ENCODE results near the gene ZCCHC7. TPM values are rescaled to one million over a fixed set of nuclear protein-coding genes. Genes with fewer than 3 reads are reported as not detected.

ZCCHC7 gene
- total and polyA plus RNA-seq, 2 experiments from 2014 or later: 29.8 to 38.8 TPM

GRCh38 chr9:37342493-37342892 lies 222.1 kb downstream of the ZCCHC7 start:
- no peak for ATAC-seq
- no peak overlapping the region for H3K4me3 Mint-ChIP-seq
- no peaks in the 10 kb centered on the region for H3K36me3 Mint-ChIP-seq (ENCODE audit: low read depth)

More at GRCh38 chr9:37342493-37342892, 222.1 kb downstream of the ZCCHC7 start:
- H3K27ac Mint-ChIP-seq: no peak overlapping the region
- Histone ChIP-seq H3K79me2 (replicated peaks; ENCODE audit: insufficient read depth) (no peaks in the 10 kb centered on the region), H3K4me1 (ENCODE audit: insufficient read depth) (peaks cover 25% of the 10 kb centered on the region), H3K9me2 (ENCODE audit: insufficient read depth) (no peaks in the 10 kb centered on the region), H3K27me3 (ENCODE audit: insufficient read depth) (no peaks in the 10 kb centered on the region), H4K20me1 (replicated peaks; ENCODE audit: insufficient read depth) (peaks cover 4% of the 10 kb centered on the region; the same call in 1 of the 2 replicates), H2AFZ (no peak overlapping the region), H3K4me3 (no peak overlapping the region), H3K27ac (ENCODE audit: low read depth) (no peak overlapping the region), H3K36me3 (ENCODE audit: insufficient read depth) (no peaks in the 10 kb centered on the region), H3F3A (replicated peaks; ENCODE audit: low read depth) (no peaks in the 10 kb centered on the region), H3K4me2 (no peak overlapping the region)
- H3K4me1 Mint-ChIP-seq: peaks cover 16% of the 10 kb centered on the region
- no peaks in the 10 kb centered on the region for H3K9me3 Mint-ChIP-seq
- H3K27me3 Mint-ChIP-seq (ENCODE audit: insufficient read depth, low read depth, poor library complexity): no peaks in the 10 kb centered on the region
- TF ChIP-seq ZNF331 (CRISPR knock-in tag; IDR thresholded peaks at IDR 0.05; ENCODE audit: low read depth) (no peak), STAT1 (IDR thresholded peaks at IDR 0.05; ENCODE audit: unreplicated experiment) (no peak), POLR2AphosphoS5 (IDR thresholded peaks at IDR 0.05; ENCODE audit: low read depth) (no peak), NANOG (IDR thresholded peaks at IDR 0.05; ENCODE audit: borderline replicate concordance) (no peak), CTCF (conservative IDR thresholded peaks at IDR 0.05; ENCODE audit: low read depth in 2 of 2) (no peak), ZNF114 (CRISPR knock-in tag; IDR thresholded peaks at IDR 0.05) (no peak), ZNF462 (CRISPR knock-in tag; IDR thresholded peaks at IDR 0.05) (no peak), EZH2 (IDR thresholded peaks at IDR 0.05; ENCODE audit: low read depth, unreplicated experiment) (no peak), EZH2phosphoT487 (IDR thresholded peaks at IDR 0.05; ENCODE audit: unreplicated experiment) (no peak), CREB1 (CRISPR knock-in tag; IDR thresholded peaks at IDR 0.05; ENCODE audit: low read depth) (no peak), JUNB (IDR thresholded peaks at IDR 0.05; ENCODE audit: unreplicated experiment) (no peak)
- TF ChIP-seq, protein P1, sequence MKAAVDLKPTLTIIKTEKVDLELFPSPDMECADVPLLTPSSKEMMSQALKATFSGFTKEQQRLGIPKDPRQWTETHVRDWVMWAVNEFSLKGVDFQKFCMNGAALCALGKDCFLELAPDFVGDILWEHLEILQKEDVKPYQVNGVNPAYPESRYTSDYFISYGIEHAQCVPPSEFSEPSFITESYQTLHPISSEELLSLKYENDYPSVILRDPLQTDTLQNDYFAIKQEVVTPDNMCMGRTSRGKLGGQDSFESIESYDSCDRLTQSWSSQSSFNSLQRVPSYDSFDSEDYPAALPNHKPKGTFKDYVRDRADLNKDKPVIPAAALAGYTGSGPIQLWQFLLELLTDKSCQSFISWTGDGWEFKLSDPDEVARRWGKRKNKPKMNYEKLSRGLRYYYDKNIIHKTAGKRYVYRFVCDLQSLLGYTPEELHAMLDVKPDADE (IDR thresholded peaks at IDR 0.05): no peak
- TF ChIP-seq, protein P2, sequence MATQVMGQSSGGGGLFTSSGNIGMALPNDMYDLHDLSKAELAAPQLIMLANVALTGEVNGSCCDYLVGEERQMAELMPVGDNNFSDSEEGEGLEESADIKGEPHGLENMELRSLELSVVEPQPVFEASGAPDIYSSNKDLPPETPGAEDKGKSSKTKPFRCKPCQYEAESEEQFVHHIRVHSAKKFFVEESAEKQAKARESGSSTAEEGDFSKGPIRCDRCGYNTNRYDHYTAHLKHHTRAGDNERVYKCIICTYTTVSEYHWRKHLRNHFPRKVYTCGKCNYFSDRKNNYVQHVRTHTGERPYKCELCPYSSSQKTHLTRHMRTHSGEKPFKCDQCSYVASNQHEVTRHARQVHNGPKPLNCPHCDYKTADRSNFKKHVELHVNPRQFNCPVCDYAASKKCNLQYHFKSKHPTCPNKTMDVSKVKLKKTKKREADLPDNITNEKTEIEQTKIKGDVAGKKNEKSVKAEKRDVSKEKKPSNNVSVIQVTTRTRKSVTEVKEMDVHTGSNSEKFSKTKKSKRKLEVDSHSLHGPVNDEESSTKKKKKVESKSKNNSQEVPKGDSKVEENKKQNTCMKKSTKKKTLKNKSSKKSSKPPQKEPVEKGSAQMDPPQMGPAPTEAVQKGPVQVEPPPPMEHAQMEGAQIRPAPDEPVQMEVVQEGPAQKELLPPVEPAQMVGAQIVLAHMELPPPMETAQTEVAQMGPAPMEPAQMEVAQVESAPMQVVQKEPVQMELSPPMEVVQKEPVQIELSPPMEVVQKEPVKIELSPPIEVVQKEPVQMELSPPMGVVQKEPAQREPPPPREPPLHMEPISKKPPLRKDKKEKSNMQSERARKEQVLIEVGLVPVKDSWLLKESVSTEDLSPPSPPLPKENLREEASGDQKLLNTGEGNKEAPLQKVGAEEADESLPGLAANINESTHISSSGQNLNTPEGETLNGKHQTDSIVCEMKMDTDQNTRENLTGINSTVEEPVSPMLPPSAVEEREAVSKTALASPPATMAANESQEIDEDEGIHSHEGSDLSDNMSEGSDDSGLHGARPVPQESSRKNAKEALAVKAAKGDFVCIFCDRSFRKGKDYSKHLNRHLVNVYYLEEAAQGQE (IDR thresholded peaks at IDR 0.05; ENCODE audit: unreplicated experiment): no peak
- DNase-seq (ENCODE audit: low spot score): no peak
